SW480 (cell line): ENCODE data around the gene UVSSA.

Experiments
- DNase-seq: peaks from one replicate; pipeline ENCODE4 v3.0.0-alpha.2; 2016; ENCODE audit warnings: low spot score

UVSSA gene

GRCh38 chr4:1395941-1396805 is 49.2 kb downstream of the UVSSA start:
- no peak for DNase-seq

GRCh38 chr4:1396806-1397455 is 49.9 kb downstream of the UVSSA start:
- no peak for DNase-seq

GRCh38 chr4:1398681-1399507 is 51.9 kb downstream of the UVSSA start:
- DNase-seq: no peak

- DNase-seq: no peak
Observed at GRCh38 chr4:1399508-1400190, 52.6 kb downstream of the UVSSA start.

- DNase-seq: no peak
Observed at GRCh38 chr4:1400191-1400805, 53.3 kb downstream of the UVSSA start.

GRCh38 chr4:1400831-1401408 is 53.9 kb downstream of the UVSSA start:
- DNase-seq: no peak

GRCh38 chr4:1401409-1402020 is 54.5 kb downstream of the UVSSA start:
- no peak for DNase-seq

- no peak for DNase-seq
Observed at GRCh38 chr4:1402021-1402515, 55.1 kb downstream of the UVSSA start.

GRCh38 chr4:1402516-1403091 is 55.6 kb downstream of the UVSSA start:
- DNase-seq: no peak

GRCh38 chr4:1403177-1403583 is 56.2 kb downstream of the UVSSA start:
- no peak for DNase-seq

GRCh38 chr4:1403591-1404572 is 56.9 kb downstream of the UVSSA start:
- no peak for DNase-seq

- DNase-seq: no peak
Observed at GRCh38 chr4:1404573-1405253, 57.7 kb downstream of the UVSSA start.

- no peak for DNase-seq
Observed at GRCh38 chr4:1405254-1405635, 58.2 kb downstream of the UVSSA start.

GRCh38 chr4:1405636-1406393 is 58.8 kb downstream of the UVSSA start:
- no peak for DNase-seq

- no peak for DNase-seq
Observed at GRCh38 chr4:1406394-1406980, 59.5 kb downstream of the UVSSA start, which contains the start of gene NKX1-1. TSS of gene NKX1-1 (minus strand) at chr4:1406442. CDS start at chr4:1406442, 0 bp downstream.

- DNase-seq: no peak
Observed at GRCh38 chr4:1406981-1407656, 60.1 kb downstream of the UVSSA start.
